ENCODE data around the gene ZDHHC14.

The ZDHHC14 gene

GRCh38 chr6:157595768-157596167, 214.8 kb downstream of the ZDHHC14 start (continued):
- TF ChIP-seq PATZ1 (CRISPR knock-in tag; IDR thresholded peaks at IDR 0.05; ENCODE audit: borderline replicate concordance), result no peak

- no peak for TF ChIP-seq ISL1 (CRISPR knock-in tag; IDR thresholded peaks at IDR 0.05)
- TF ChIP-seq TOX (CRISPR knock-in tag; IDR thresholded peaks at IDR 0.05; ENCODE audit: borderline replicate concordance), result no peak
- no peak for TF ChIP-seq TCF4 (CRISPR knock-in tag; IDR thresholded peaks at IDR 0.05; ENCODE audit: borderline replicate concordance)
- TF ChIP-seq CSDC2 (CRISPR knock-in tag; IDR thresholded peaks at IDR 0.05), result no peak
- TF ChIP-seq PATZ1 (CRISPR knock-in tag; IDR thresholded peaks at IDR 0.05; ENCODE audit: borderline replicate concordance), result no peak
- TF ChIP-seq ESRRG (CRISPR knock-in tag; IDR thresholded peaks at IDR 0.05), result no peak
- no peak for TF ChIP-seq SNAI2 (CRISPR knock-in tag; IDR thresholded peaks at IDR 0.05)
- no peak for TF ChIP-seq ZFP30 (CRISPR knock-in tag; IDR thresholded peaks at IDR 0.05)
- no peak for TF ChIP-seq ZC3H10 (CRISPR knock-in tag; IDR thresholded peaks at IDR 0.05)
- no peak for TF ChIP-seq ZNF8 (CRISPR knock-in tag; IDR thresholded peaks at IDR 0.05)
- no peak for TF ChIP-seq RARB (CRISPR knock-in tag; IDR thresholded peaks at IDR 0.05)
- TF ChIP-seq ZNF70 (CRISPR knock-in tag; IDR thresholded peaks at IDR 0.05), result no peak
- no peak for TF ChIP-seq PPARA (CRISPR knock-in tag; IDR thresholded peaks at IDR 0.05; ENCODE audit: borderline replicate concordance)
- no peak for ATAC-seq
Observed at GRCh38 chr6:157596461-157596860, 215.5 kb downstream of the ZDHHC14 start.

GRCh38 chr6:157596886-157597285, 215.9 kb downstream of the ZDHHC14 start:
- no peak for TF ChIP-seq ARNTL (CRISPR knock-in tag; IDR thresholded peaks at IDR 0.05; ENCODE audit: borderline replicate concordance, low read depth)
- TF ChIP-seq ZFP3 (CRISPR knock-in tag; IDR thresholded peaks at IDR 0.05), result no peak
- TF ChIP-seq GLIS3 (CRISPR knock-in tag; IDR thresholded peaks at IDR 0.05), result no peak
- no peak for TF ChIP-seq SNAI2 (CRISPR knock-in tag; IDR thresholded peaks at IDR 0.05)
- TF ChIP-seq, protein P1, sequence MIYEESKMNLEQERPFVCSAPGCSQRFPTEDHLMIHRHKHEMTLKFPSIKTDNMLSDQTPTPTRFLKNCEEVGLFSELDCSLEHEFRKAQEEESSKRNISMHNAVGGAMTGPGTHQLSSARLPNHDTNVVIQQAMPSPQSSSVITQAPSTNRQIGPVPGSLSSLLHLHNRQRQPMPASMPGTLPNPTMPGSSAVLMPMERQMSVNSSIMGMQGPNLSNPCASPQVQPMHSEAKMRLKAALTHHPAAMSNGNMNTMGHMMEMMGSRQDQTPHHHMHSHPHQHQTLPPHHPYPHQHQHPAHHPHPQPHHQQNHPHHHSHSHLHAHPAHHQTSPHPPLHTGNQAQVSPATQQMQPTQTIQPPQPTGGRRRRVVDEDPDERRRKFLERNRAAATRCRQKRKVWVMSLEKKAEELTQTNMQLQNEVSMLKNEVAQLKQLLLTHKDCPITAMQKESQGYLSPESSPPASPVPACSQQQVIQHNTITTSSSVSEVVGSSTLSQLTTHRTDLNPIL (CRISPR knock-in tag; IDR thresholded peaks at IDR 0.05; ENCODE audit: low read depth), result no peak
- TF ChIP-seq ZNF70 (CRISPR knock-in tag; IDR thresholded peaks at IDR 0.05), result no peak
- no peak for TF ChIP-seq ZNF8 (CRISPR knock-in tag; IDR thresholded peaks at IDR 0.05)
- no peak for TF ChIP-seq TOX (CRISPR knock-in tag; IDR thresholded peaks at IDR 0.05; ENCODE audit: borderline replicate concordance)
- TF ChIP-seq ZNF565 (CRISPR knock-in tag; conservative IDR thresholded peaks at IDR 0.05; ENCODE audit: low read depth), result no peak
- TF ChIP-seq ZC3H10 (CRISPR knock-in tag; IDR thresholded peaks at IDR 0.05), result no peak
- TF ChIP-seq ZFP30 (CRISPR knock-in tag; IDR thresholded peaks at IDR 0.05), result no peak
- no peak for TF ChIP-seq TCF4 (CRISPR knock-in tag; IDR thresholded peaks at IDR 0.05; ENCODE audit: borderline replicate concordance)

DNA sequence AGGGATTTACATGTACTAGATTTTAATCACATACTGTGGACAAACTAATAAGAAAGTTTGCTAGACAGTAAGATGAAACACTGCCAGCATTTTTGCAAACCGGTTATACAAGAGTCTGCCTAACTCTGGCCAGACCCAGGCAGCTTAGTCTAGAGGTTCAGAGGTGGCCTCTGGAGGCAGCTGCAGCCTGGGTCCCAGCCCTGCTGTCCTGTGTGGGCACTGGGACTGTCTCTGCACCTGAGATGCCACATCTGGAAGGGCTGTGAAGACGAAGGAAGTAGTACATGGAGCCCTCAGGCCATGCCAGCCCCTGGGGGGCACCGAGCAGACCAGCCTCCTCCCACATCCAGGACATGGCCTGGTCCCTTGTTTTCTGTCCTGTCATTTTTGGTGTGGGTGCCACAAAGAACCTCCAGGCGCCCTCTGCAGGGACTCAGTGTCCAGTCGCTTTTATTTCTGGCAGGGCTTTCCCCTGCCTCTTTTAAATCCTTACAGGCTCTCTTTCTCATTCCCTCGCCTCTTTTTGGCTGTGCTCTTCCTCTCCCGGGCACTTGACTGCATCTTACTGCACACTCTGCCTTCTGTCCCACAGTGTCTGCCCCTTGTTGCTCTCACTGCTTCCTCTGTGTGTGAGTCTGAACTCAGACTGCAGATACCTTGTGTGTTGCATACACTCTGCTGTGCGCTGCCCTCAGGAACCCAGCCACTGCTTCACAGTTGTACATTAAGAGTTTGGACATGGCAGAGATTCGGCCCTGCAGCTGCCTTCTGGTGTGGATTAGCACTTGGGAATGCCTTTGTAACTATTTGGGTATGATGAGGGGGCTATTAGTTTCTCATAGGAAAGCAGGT, 216.7 kb downstream of the ZDHHC14 start:
- peak; percentile 86 for ATAC-seq
- TF ChIP-seq, protein P2, sequence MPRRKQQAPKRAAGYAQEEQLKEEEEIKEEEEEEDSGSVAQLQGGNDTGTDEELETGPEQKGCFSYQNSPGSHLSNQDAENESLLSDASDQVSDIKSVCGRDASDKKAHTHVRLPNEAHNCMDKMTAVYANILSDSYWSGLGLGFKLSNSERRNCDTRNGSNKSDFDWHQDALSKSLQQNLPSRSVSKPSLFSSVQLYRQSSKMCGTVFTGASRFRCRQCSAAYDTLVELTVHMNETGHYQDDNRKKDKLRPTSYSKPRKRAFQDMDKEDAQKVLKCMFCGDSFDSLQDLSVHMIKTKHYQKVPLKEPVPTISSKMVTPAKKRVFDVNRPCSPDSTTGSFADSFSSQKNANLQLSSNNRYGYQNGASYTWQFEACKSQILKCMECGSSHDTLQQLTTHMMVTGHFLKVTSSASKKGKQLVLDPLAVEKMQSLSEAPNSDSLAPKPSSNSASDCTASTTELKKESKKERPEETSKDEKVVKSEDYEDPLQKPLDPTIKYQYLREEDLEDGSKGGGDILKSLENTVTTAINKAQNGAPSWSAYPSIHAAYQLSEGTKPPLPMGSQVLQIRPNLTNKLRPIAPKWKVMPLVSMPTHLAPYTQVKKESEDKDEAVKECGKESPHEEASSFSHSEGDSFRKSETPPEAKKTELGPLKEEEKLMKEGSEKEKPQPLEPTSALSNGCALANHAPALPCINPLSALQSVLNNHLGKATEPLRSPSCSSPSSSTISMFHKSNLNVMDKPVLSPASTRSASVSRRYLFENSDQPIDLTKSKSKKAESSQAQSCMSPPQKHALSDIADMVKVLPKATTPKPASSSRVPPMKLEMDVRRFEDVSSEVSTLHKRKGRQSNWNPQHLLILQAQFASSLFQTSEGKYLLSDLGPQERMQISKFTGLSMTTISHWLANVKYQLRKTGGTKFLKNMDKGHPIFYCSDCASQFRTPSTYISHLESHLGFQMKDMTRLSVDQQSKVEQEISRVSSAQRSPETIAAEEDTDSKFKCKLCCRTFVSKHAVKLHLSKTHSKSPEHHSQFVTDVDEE (CRISPR knock-in tag; IDR thresholded peaks at IDR 0.05), result no peak
- TF ChIP-seq, protein P3, sequence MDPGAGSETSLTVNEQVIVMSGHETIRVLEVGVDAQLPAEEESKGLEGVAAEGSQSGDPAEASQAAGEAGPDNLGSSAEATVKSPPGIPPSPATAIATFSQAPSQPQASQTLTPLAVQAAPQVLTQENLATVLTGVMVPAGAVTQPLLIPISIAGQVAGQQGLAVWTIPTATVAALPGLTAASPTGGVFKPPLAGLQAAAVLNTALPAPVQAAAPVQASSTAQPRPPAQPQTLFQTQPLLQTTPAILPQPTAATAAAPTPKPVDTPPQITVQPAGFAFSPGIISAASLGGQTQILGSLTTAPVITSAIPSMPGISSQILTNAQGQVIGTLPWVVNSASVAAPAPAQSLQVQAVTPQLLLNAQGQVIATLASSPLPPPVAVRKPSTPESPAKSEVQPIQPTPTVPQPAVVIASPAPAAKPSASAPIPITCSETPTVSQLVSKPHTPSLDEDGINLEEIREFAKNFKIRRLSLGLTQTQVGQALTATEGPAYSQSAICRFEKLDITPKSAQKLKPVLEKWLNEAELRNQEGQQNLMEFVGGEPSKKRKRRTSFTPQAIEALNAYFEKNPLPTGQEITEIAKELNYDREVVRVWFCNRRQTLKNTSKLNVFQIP (CRISPR knock-in tag; IDR thresholded peaks at IDR 0.05; ENCODE audit: borderline replicate concordance, low read depth), result no peak
- TF ChIP-seq ARNTL (CRISPR knock-in tag; IDR thresholded peaks at IDR 0.05; ENCODE audit: borderline replicate concordance, low read depth), result no peak
- no peak for TF ChIP-seq CSDC2 (CRISPR knock-in tag; IDR thresholded peaks at IDR 0.05)
- TF ChIP-seq SNAI2 (CRISPR knock-in tag; IDR thresholded peaks at IDR 0.05), result no peak
- TF ChIP-seq, protein P1 (CRISPR knock-in tag; IDR thresholded peaks at IDR 0.05; ENCODE audit: low read depth), result no peak
- TF ChIP-seq ZC3H10 (CRISPR knock-in tag; IDR thresholded peaks at IDR 0.05), result no peak
- no peak for TF ChIP-seq ZNF565 (CRISPR knock-in tag; conservative IDR thresholded peaks at IDR 0.05; ENCODE audit: low read depth)
- TF ChIP-seq PPARA (CRISPR knock-in tag; IDR thresholded peaks at IDR 0.05; ENCODE audit: borderline replicate concordance), result no peak
- TF ChIP-seq ZNF70 (CRISPR knock-in tag; IDR thresholded peaks at IDR 0.05), result no peak
- TF ChIP-seq RARB (CRISPR knock-in tag; IDR thresholded peaks at IDR 0.05), result no peak
- no peak for TF ChIP-seq ZFP3 (CRISPR knock-in tag; IDR thresholded peaks at IDR 0.05)
- TF ChIP-seq ZFP30 (CRISPR knock-in tag; IDR thresholded peaks at IDR 0.05), result no peak
- TF ChIP-seq TCF4 (CRISPR knock-in tag; IDR thresholded peaks at IDR 0.05; ENCODE audit: borderline replicate concordance), result no peak
- no peak for TF ChIP-seq ZNF8 (CRISPR knock-in tag; IDR thresholded peaks at IDR 0.05)
- TF ChIP-seq ESRRG (CRISPR knock-in tag; IDR thresholded peaks at IDR 0.05), result no peak

More at GRCh38 chr6:157596886-157597285, 215.9 kb downstream of the ZDHHC14 start:
- no peak for ATAC-seq

All from SK-N-SH treated with all-trans-retinoic acid at 6 μM for 48 hours (cell line).